Measurements from ENCODE around the gene ZNF613. TPM values are rescaled to one million over a fixed set of nuclear protein-coding genes. Genes with fewer than 3 reads are reported as not detected.

The ZNF613 gene
- total RNA-seq, 1 experiment from 2014 or later, result 4.9 TPM

DNA sequence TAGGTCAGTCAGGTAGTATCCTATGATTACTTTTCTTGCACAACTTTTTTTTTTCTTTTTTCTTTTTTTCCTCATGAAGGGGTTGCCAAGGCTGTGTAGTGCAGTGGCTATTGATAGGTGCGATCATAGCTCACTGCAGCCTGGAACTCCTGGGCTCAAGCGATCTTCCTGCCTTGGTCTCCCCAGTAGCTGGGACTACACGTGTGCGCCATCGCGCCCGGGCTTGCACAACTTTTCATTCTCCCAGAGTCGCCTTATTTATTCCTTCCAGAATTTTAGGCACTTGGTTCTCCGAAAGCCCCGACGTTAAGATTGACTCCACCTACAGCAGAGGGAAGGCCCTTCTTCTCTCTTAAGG, 867 bp upstream of the ZNF613 start:
- intact Hi-C loops (cut with micrococcal nuclease), result loop anchor here (2.0 to 10.0 kb wide), 3 partner anchors 60 to 308 kb away; partner anchors contain the start of genes ZNF350 and ZNF432
- Mint-ChIP-seq H3K36me3 (ENCODE audit: insufficient read depth, unreplicated experiment) (peaks cover 21% of the 10 kb centered on the region), H3K9me3 (ENCODE audit: unreplicated experiment) (peaks cover 9% of the 10 kb centered on the region), H3K4me1 (ENCODE audit: insufficient read depth, unreplicated experiment) (peaks cover 9% of the 10 kb centered on the region), H3K4me3 (ENCODE audit: unreplicated experiment) (peak overlapping the region; percentile 91), H3K27ac (ENCODE audit: low read depth, unreplicated experiment) (peak overlapping the region; percentile 89), H3K27me3 (ENCODE audit: insufficient read depth, unreplicated experiment) (no peaks in the 10 kb centered on the region)
- no peak for DNase-seq (ENCODE audit: unreplicated experiment)
- CTCF ChIA-PET, result no interaction called here
- POLR2A ChIA-PET, result interaction anchor here (0.8 to 1.4 kb wide), 4 partner anchors 15 to 168 kb away, joined by 3 to 7 read pairs (median 4); partner anchors contain the start of gene ZNF432
- no TSS peak for BruUV-seq (replicated peaks)
- TF ChIP-seq, protein P1, sequence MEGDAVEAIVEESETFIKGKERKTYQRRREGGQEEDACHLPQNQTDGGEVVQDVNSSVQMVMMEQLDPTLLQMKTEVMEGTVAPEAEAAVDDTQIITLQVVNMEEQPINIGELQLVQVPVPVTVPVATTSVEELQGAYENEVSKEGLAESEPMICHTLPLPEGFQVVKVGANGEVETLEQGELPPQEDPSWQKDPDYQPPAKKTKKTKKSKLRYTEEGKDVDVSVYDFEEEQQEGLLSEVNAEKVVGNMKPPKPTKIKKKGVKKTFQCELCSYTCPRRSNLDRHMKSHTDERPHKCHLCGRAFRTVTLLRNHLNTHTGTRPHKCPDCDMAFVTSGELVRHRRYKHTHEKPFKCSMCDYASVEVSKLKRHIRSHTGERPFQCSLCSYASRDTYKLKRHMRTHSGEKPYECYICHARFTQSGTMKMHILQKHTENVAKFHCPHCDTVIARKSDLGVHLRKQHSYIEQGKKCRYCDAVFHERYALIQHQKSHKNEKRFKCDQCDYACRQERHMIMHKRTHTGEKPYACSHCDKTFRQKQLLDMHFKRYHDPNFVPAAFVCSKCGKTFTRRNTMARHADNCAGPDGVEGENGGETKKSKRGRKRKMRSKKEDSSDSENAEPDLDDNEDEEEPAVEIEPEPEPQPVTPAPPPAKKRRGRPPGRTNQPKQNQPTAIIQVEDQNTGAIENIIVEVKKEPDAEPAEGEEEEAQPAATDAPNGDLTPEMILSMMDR (IDR thresholded peaks at IDR 0.05; ENCODE audit: unreplicated experiment), result no peak

DNA sequence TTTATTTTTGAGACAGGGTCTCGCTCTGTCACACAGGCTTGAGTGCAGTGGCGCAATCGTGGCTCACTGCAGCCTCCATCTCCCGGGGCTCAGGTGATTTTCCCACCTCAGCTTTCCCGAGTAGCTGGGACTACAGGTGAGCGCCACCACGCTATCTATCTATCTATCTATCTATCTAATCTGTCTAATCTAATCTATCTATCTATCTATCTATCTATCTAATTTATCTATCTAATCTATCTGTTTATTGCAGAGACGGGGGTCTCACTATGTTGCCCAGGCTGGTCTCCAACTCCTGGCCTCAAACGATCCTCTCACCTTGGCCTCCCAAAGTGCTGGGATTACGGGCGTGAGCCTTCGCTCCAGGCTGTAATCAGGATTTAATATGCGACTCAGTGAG, 587 bp downstream of the ZNF613 start:
- CTCF ChIA-PET, result no interaction called here
- BruUV-seq (replicated peaks), result TSS peak; percentile 17
- POLR2A ChIA-PET, result interaction anchor here (0.8 kb wide), 1 partner anchor 1024 kb away, joined by 4 read pairs; no protein-coding TSS in a partner anchor
- peaks cover 9% of the 10 kb centered on the region for H3K4me1 Mint-ChIP-seq (ENCODE audit: insufficient read depth, unreplicated experiment)
- H3K36me3 Mint-ChIP-seq (ENCODE audit: insufficient read depth, unreplicated experiment), result peaks cover 25% of the 10 kb centered on the region
- H3K27me3 Mint-ChIP-seq (ENCODE audit: insufficient read depth, unreplicated experiment), result no peaks in the 10 kb centered on the region
- peak overlapping the region; percentile 89 for H3K27ac Mint-ChIP-seq (ENCODE audit: low read depth, unreplicated experiment)
- intact Hi-C loops (cut with micrococcal nuclease), result loop anchor here (2.0 to 10.0 kb wide), 3 partner anchors 59 to 307 kb away; partner anchors contain the start of genes ZNF350 and ZNF432
- peak overlapping the region; percentile 91 for H3K4me3 Mint-ChIP-seq (ENCODE audit: unreplicated experiment)
- TF ChIP-seq, protein P1 (IDR thresholded peaks at IDR 0.05; ENCODE audit: unreplicated experiment), result no peak
- DNase-seq (ENCODE audit: unreplicated experiment), result no peak
- peaks cover 8% of the 10 kb centered on the region for H3K9me3 Mint-ChIP-seq (ENCODE audit: unreplicated experiment)

DNA sequence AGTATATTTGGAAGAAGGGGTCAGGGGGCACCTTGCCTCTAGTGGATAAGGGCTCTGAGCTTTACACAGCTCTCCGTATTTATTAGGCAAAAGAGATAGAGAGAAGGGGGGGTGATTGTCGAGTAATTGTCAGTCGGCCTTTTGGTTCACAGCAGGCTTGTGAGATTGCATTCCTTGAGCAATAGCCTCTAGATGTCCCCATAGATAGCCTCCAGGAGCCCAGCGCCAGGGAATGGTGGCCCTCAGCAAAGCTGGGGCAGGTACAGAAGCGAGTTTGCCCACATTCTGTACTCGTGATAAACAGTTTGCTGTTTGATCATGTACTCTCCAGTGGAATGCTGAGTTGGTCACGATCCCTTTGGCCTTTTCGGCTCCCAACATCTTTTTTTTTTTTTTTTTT, 4.6 kb downstream of the ZNF613 start:
- DNase-seq (ENCODE audit: unreplicated experiment), result no peak
- Mint-ChIP-seq H3K4me3 (ENCODE audit: unreplicated experiment) (no peak overlapping the region), H3K36me3 (ENCODE audit: insufficient read depth, unreplicated experiment) (peaks cover 62% of the 10 kb centered on the region), H3K4me1 (ENCODE audit: insufficient read depth, unreplicated experiment) (peaks cover 9% of the 10 kb centered on the region), H3K9me3 (ENCODE audit: unreplicated experiment) (peaks cover 24% of the 10 kb centered on the region), H3K27ac (ENCODE audit: low read depth, unreplicated experiment) (no peak overlapping the region), H3K27me3 (ENCODE audit: insufficient read depth, unreplicated experiment) (no peaks in the 10 kb centered on the region)
- TF ChIP-seq, protein P1 (IDR thresholded peaks at IDR 0.05; ENCODE audit: unreplicated experiment), result no peak
- ChIA-PET POLR2A (no interaction called here), CTCF (no interaction called here)
- intact Hi-C loops (cut with micrococcal nuclease), result no loop called here
- BruUV-seq (replicated peaks), result no TSS peak

DNA sequence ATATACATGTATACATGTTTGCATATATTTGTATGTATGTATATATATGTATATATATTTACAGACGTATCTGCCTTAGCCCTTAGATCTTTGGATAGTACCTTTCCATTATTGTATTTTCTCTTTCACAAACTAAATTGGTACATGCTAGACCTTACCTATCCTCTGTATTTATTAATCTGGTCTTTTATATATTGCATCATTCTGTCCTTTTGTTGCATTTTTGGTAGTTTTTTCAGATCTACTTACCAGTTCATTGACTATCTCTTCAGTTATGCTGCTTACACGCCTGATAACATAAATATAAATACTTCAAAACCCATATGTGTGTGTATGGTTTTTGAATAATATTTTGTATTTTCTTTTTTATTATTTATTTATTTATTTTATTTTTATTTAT, 11.7 kb downstream of the ZNF613 start:
- no peak overlapping the region for H3K4me3 Mint-ChIP-seq (ENCODE audit: unreplicated experiment)
- intact Hi-C loops (cut with micrococcal nuclease), result no loop called here
- no peak for DNase-seq (ENCODE audit: unreplicated experiment)
- ChIA-PET CTCF (no interaction called here), POLR2A (no interaction called here)
- peaks cover 91% of the 10 kb centered on the region for H3K36me3 Mint-ChIP-seq (ENCODE audit: insufficient read depth, unreplicated experiment)
- H3K27ac Mint-ChIP-seq (ENCODE audit: low read depth, unreplicated experiment), result no peak overlapping the region
- TF ChIP-seq, protein P1 (IDR thresholded peaks at IDR 0.05; ENCODE audit: unreplicated experiment), result no peak
- H3K4me1 Mint-ChIP-seq (ENCODE audit: insufficient read depth, unreplicated experiment), result no peaks in the 10 kb centered on the region
- BruUV-seq (replicated peaks), result no TSS peak
- no peaks in the 10 kb centered on the region for H3K27me3 Mint-ChIP-seq (ENCODE audit: insufficient read depth, unreplicated experiment)
- H3K9me3 Mint-ChIP-seq (ENCODE audit: unreplicated experiment), result peaks cover 38% of the 10 kb centered on the region
